Rectal smooth muscle tissue (tissue), 1 donor: Measurements from ENCODE around the gene ATXN10.

Experiments
- H3K27ac ChIP-seq: one replicate; pipeline ENCODE4 v1.7.0; 2013; ENCODE audit warnings: low read depth, low read length, inconsistent platforms
- H3K27me3 ChIP-seq: one replicate; pipeline ENCODE4 v1.7.0; 2013; ENCODE audit warnings: low read length; ENCODE audit not compliant: control insufficient read depth, insufficient read depth
- H3K36me3 ChIP-seq: one replicate; pipeline ENCODE4 v1.7.0; 2013; ENCODE audit warnings: low read length; ENCODE audit not compliant: control insufficient read depth, insufficient read depth
- H3K4me1 ChIP-seq: one replicate; pipeline ENCODE4 v1.7.0; 2013; ENCODE audit warnings: low read length; ENCODE audit not compliant: control insufficient read depth, insufficient read depth
- H3K4me3 ChIP-seq: one replicate; pipeline ENCODE4 v1.7.0; 2013; ENCODE audit warnings: low read length
- H3K9ac ChIP-seq: one replicate; pipeline ENCODE4 v1.7.0; 2013; ENCODE audit warnings: low read length

Gene ATXN10

DNA sequence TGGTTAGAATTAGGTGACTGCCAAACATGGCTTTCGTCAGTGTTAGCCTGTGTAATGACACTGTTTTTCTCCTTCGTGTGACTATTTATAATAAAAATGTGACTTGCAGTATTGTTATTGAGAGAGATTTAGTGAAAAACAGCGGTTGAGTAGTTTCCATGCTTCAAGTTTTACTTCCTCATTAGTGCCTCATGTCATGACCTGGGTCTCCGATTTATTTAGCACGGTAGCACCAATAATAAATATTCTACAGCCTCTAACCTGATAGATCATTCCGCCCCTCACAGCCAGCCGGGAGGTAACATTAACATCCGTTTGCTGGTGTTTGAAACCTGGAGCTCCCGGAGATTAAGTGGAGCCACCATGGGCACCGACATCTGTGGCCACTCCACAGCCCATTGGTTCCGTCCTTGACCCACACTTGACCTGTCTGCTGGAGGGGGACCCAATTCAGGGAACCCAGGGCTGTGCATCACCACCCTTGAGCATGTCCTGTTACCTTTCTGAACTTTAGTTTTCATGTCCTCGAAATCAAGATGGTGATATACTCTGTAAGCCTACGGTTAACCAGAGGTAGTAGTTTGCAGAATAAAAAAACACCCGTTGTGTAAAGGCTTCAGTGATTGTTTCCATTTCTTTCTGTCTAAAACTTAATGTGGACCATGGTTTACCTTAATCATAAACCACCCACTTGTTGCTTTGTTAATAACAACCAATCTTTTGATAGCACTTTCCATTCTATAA lies 104.1 kb downstream of the ATXN10 start:
- no peak overlapping the region for H3K4me3 ChIP-seq
- peaks cover 5% of the 10 kb centered on the region for H3K4me1 ChIP-seq
- no peaks in the 10 kb centered on the region for H3K36me3 ChIP-seq
- H3K9ac ChIP-seq, result no peak overlapping the region
- H3K27ac ChIP-seq, result no peak overlapping the region
- no peaks in the 10 kb centered on the region for H3K27me3 ChIP-seq

DNA sequence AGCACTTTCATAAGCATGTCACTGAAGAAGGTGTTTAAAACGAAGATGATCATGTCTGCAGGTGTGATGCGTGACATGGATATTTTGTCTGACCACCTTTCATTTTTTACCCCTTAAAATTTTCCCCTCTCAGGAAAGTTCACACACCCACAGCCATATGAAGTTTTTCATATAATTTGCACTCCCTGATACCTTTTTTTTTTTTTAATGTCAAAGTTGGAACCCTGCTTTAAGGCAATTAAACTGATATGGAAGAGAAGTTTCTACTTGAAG lies 104.6 kb downstream of the ATXN10 start:
- no peaks in the 10 kb centered on the region for H3K27me3 ChIP-seq
- H3K4me3 ChIP-seq, result no peak overlapping the region
- H3K9ac ChIP-seq, result no peak overlapping the region
- H3K27ac ChIP-seq, result no peak overlapping the region
- peaks cover 5% of the 10 kb centered on the region for H3K4me1 ChIP-seq
- no peaks in the 10 kb centered on the region for H3K36me3 ChIP-seq

DNA sequence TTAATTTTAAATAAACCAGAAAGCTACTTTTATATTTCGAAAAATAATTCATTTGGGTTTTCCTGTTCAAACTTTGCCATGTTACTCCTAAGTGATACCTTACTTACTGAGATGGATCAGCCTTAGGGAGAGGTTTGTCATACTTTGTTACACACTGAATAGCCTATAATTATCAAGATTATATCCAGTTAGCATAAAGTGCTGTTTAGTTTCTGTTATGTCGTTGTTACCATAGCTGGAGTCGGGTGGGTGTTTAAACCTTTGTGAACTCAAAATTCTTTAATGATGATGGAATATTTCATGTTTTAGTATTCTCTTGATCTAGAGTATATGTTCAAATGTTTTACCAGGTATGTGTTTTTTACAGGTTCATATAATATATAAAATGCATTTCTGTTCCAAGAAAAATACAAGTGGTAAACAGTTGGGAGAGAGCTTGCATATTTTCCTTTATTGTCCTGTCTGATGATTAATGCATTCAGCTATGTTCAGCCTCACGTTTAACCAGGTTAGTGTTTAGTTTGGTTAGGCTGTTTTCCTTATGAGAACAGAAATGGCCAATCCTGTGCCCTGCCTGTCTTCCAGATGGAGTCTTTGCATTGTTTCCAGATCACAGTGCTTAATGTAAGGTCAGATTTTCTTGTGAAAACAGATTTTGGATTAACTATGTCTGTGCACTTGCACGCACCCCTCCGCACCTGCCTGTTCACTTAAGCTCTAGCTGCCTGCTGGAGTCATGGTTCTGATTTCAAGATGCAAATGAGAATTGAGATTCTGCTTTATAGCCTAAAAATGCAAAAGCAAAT lies 105.6 kb downstream of the ATXN10 start:
- Histone ChIP-seq H3K27ac (no peak overlapping the region), H3K36me3 (no peaks in the 10 kb centered on the region), H3K4me3 (no peak overlapping the region), H3K27me3 (no peaks in the 10 kb centered on the region), H3K4me1 (peaks cover 5% of the 10 kb centered on the region), H3K9ac (no peak overlapping the region)

DNA sequence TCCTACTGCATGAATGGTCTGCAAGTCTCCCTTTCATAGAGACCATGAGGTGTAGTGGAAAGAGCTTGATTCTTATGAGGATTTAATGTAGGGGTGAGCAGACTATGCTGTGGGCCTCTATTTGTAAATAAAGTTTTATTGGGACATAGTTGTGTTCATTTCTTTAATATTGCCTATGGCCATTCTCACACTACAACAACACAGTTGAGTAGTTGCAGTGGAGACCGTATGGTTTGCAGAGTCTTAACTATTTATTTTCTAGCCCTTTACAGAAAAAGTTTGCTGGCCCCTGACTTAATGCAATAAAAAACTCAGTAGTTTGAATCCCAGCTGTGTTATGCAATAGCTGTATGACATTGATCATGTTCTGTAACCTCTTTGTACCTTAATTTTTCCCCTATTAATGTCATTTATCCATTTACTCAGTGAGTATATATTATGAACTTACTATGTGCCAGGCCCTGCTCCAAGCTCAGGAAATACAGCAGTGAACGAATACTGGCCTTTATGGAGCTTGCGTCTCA lies 106.3 kb downstream of the ATXN10 start:
- Histone ChIP-seq H3K27ac (no peak overlapping the region), H3K4me1 (peaks cover 5% of the 10 kb centered on the region), H3K27me3 (no peaks in the 10 kb centered on the region), H3K36me3 (no peaks in the 10 kb centered on the region), H3K9ac (no peak overlapping the region), H3K4me3 (no peak overlapping the region)

DNA sequence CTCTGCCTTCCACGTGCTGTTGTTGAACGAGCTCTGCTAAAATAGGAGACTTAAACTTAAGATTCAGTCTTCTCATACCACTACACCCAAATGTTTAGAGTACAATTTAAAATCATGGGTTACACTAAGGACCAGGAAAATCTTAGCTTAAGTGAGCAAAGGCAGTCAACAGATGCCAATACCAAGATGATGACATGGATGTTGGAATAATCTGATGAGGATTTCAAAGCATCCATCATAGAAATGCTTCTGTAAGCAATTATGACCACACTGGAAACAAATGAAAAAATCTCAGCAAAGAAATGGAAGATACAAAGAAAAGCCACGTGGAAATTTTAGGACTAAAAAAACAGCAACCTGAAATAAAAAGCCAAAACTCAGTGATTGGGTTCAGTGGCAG lies 109.8 kb downstream of the ATXN10 start:
- Histone ChIP-seq H3K4me1 (peaks cover 5% of the 10 kb centered on the region), H3K27ac (no peak overlapping the region), H3K36me3 (no peaks in the 10 kb centered on the region), H3K9ac (no peak overlapping the region), H3K4me3 (no peak overlapping the region), H3K27me3 (no peaks in the 10 kb centered on the region)

DNA sequence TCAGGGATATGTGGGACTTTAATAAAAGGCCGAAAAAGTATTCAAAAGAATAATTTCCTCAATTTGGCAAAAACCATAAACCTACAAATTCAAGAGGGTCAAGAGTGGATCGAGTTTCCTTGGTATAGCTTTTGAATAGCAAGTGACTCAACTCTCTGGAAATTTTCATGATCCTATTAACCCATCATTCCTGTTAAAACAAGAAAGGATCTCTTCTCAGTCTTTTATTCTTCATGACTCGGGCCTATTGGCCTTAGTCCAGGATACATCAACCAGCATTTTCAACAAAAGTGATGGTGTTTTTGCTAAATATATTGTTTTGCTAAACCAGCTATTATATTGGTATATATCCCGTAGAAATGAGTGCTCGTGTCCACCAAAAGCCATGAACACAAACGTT lies 110.3 kb downstream of the ATXN10 start:
- H3K4me1 ChIP-seq, result peaks cover 5% of the 10 kb centered on the region
- H3K27ac ChIP-seq, result no peak overlapping the region
- H3K36me3 ChIP-seq, result no peaks in the 10 kb centered on the region
- no peak overlapping the region for H3K9ac ChIP-seq
- no peaks in the 10 kb centered on the region for H3K27me3 ChIP-seq
- no peak overlapping the region for H3K4me3 ChIP-seq

DNA sequence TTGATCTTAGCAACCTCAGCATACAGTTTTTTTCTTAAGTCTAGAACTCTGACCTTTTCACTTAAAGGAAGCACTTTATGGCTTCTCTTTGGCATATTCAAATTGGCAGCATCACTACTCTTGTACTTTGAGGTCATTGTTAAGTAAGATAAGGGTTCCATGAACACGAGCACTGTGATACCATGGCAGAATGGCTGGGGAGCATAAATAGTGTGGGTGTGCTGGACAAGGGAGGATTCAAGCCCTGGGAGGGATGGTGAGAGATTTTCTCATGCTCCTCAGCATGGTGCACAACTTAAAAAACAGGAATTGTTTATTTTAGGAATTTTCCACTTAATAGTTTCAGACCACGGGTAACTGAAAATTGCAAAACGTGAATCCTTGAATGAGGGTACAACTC lies 111.4 kb downstream of the ATXN10 start:
- H3K36me3 ChIP-seq, result no peaks in the 10 kb centered on the region
- no peak overlapping the region for H3K27ac ChIP-seq
- H3K4me3 ChIP-seq, result no peak overlapping the region
- no peak overlapping the region for H3K9ac ChIP-seq
- H3K27me3 ChIP-seq, result no peaks in the 10 kb centered on the region
- peaks cover 2% of the 10 kb centered on the region for H3K4me1 ChIP-seq

DNA sequence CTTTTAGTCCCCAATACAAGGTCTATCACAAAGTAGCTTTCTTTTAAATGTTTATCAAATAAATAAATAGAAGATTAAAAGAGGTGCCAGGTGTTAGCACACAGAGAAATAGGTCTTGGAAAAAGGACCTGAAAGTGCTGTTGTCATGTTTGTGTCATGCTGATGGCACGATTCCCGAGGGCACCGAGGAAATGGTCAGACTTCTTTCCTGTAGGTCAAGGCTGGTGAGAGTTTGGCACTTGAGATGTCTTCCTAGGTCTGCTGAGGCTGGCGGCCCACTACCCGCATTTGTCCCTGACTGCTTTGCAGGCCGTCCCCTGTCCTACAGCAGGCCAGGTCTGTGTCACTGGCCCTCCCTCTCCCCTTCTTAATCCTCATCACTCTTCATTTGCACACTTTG lies 112.1 kb downstream of the ATXN10 start:
- Histone ChIP-seq H3K27ac (no peak overlapping the region), H3K36me3 (no peaks in the 10 kb centered on the region), H3K4me3 (no peak overlapping the region), H3K27me3 (no peaks in the 10 kb centered on the region), H3K9ac (no peak overlapping the region), H3K4me1 (peaks cover 2% of the 10 kb centered on the region)

DNA sequence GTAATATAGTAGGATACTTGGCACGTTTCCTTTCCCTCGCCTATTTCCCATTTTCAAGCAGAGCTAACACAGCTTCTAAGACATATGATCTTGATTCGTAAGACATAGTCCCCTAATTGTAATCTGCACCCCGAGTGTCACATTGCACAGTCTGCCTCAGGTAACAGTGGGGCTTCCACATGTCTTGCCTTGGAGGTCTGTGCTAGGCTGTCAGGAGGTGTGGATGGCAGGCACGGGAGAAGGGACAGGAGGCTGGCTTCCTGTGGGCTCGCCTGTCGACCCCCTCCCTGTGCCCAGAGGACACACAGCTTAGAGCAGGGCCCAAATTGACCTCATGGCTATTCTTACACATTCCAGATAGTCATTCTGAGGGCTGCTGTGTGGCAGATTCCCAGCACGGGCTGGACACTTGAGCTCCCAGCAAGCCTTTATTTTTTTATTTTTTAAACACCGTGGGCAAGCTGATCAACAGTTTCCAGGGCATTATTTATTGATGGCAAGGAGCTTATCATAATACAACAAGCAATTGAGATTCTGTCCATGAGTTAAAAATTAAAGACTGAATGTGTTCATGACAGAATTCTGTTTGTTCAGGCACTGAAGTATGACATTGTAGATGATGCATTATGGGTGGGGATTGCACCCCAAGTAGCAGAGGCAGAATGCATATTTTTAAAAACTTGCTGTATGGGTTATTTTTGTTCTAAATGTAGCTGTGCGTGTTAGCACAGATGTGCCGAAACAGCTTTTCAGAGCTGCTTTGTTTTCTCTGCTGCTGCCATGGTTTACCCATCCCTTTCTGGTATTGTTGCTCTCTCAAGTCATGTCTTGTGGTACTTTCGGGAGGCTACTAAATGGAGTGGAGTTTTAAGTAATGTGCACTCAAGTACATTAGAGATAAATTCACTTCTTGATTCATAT lies 113.0 kb downstream of the ATXN10 start:
- no peak overlapping the region for H3K27ac ChIP-seq
- no peaks in the 10 kb centered on the region for H3K4me1 ChIP-seq
- H3K27me3 ChIP-seq, result no peaks in the 10 kb centered on the region
- H3K36me3 ChIP-seq, result no peaks in the 10 kb centered on the region
- H3K4me3 ChIP-seq, result no peak overlapping the region
- H3K9ac ChIP-seq, result no peak overlapping the region

DNA sequence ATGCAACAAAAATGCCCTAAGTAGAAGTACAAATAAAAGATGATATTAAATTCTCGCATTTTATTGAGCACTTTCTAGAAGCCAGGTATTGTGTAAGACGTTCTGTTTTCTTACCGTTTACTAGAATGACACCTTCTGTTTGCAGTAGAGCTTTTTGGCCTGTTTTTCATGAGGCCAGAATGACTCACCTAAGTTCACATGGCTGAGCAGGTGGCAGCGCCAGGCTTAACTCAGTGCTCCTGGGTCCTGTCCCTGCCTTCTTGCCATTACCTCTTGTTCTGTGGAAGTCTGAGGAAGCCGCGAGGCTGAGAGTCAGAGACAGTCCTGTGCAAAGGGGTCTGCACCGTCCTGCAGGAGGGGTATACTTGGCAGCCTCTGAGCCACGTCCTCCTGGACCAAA lies 113.8 kb downstream of the ATXN10 start:
- Histone ChIP-seq H3K27ac (no peak overlapping the region), H3K36me3 (no peaks in the 10 kb centered on the region), H3K4me1 (no peaks in the 10 kb centered on the region), H3K9ac (no peak overlapping the region), H3K4me3 (no peak overlapping the region), H3K27me3 (no peaks in the 10 kb centered on the region)

DNA sequence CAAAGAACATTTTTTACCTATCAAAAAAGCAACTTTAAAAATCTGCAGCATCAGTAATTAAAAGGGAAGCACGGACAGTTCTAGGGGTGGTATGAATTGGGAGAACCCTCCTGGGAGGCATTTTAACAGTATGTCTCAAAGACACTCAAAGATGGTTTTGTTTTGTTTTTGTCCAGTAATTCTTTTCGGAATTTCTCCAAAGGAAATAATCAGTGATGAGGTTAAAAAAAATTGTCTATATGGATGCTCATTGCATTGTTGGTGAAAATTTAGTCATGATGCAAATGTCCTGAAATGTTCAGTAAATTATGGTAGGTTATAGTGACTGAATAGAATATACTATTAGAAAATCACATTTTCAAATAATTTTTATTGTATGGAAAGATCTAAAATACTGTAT lies 115.1 kb downstream of the ATXN10 start:
- Histone ChIP-seq H3K27ac (no peak overlapping the region), H3K36me3 (no peaks in the 10 kb centered on the region), H3K4me3 (no peak overlapping the region), H3K4me1 (no peaks in the 10 kb centered on the region), H3K9ac (no peak overlapping the region), H3K27me3 (no peaks in the 10 kb centered on the region)

DNA sequence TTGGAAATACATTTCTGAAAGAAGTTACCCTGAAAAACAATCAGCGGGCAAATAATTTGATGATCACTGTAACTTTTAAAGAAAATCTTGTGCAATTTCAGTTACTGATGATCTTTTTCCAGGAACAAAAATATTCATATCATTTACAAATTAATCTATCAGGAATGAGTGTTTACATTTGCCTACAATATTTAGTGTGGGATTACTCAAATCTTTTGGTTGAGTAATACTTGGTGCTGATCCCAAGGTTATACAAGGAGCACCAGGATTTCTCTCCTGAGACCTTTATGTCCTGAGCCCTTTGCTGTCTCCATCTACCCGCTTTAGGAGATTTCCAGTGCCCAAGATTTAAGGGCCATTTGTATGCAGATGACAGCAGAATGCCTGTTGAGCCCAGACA lies 116.1 kb downstream of the ATXN10 start:
- no peaks in the 10 kb centered on the region for H3K4me1 ChIP-seq
- no peaks in the 10 kb centered on the region for H3K36me3 ChIP-seq
- H3K27ac ChIP-seq, result no peak overlapping the region
- H3K4me3 ChIP-seq, result no peak overlapping the region
- H3K9ac ChIP-seq, result no peak overlapping the region
- H3K27me3 ChIP-seq, result no peaks in the 10 kb centered on the region
